Left cardiac atrium (tissue), 4 donors: ENCODE results near the gene KRT1. TPM values are rescaled to one million over a fixed set of nuclear protein-coding genes. Genes with fewer than 3 reads are reported as not detected.
A peak's percentile ranks its signal among the peaks of the same experiment; 100 is the strongest.

ENCODE experiments used
- ATAC-seq, 2 donors: fragments of 200-7000 bp; cut with Tn5 transposase; one replicate each; pipeline ENCODE4 v1.9.1; 2020; ENCODE audit warnings: mild to moderate bottlenecking in 2 of 2, moderate library complexity in 2 of 2
- DNase-seq: peaks from one replicate; pipeline ENCODE4 v3.0.0-alpha.2; 2020
- intact Hi-C, 2 donors: fragments of 100-400 bp; cut with DNase I; formaldehyde crosslinking; loops; one replicate each; pipeline versions ENCODE4 v1.14.1 to v1.15.1; 2022 to 2023
- total RNA-seq, 2 donors: library from RNA; stranded (reverse); fragmentation: NEBNext Ultra II Directional; extraction: Animal tissue kit (Norgen Biotek cat#: 25700); gene quantifications; one replicate each; pipeline ENCODE4 v1.2.1, GENCODE V29; 2021
- donor health status: DM: no; HTN: yes; CAD: no.
- donor health status: DM: no; HTN: yes; CAD: no; lungs with severe emphysema.
- donor health status: DM: yes; HTN: yes; CAD: no.
- donor health status: Dilated cardiomyopathy.

KRT1 gene
- total RNA-seq, 2 donors from 2014 or later, result 0.18 TPM; not detected in 1

DNA sequence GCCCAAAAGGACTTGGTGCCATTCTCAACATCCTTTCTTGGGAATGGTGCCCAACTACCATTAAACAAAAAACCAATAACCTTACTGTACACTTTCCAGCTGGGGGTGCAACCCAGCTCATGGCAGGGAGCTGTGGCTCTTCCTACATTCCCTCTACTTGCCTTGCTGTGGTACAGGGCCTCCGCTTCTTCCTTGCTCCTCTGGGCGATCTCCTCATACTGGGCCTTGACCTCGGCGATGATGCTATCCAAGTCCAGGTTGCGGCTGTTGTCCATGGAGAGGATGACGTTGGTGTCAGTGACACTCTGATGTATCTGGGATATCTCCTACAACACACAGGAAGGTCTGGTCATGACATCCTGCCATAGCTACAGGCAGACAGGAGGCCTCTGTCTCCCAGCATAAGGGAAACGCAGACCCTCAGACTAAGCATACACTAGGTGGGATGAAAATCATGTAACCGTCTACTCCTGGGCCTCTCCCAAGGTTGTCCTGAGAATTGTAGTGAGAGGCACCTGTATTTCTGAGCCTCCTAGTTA is 32.1 kb downstream of the KRT1 start:
- no peak for DNase-seq
- intact Hi-C loops, result no loop called here
- ATAC-seq, result no peak

DNA sequence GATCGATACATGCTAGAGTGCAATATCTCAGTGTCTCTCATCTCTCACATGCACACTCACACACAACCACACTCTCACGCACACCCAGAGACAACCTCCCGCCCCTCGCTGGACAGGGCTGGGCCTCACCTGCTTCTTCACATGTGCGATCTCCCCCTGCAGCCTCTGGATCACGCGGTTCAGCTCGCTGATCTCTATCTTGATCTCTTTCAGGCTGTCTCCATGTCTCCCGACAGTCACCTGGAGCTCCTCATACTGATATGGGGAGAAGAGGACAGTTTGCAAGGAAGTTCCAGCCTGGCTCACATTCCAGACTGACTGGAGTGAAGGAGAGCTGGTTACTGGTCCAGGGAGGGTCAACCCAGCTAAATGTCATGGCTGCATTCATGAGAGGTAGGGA is 32.6 kb downstream of the KRT1 start:
- no peak for ATAC-seq
- intact Hi-C loops, result no loop called here
- DNase-seq, result no peak

DNA sequence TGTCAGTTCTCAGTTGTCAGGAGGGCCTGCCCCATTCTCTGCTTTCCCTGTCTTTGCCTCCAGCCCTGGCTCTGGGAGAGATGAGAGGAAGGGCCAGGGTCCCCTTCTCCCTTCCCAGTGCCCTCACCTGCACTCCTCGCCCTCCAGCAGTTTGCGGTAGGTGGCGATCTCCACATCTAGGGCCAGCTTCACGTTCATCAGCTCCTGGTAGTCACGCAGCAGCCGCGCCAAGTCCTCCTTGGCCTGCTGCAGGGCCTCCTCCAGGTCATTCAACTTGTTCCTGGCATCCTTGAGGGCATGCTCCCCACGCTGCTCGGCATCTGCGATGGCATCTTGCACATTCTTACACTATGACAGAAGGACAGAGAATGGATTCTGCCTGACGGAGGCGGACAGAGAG is 33.6 kb downstream of the KRT1 start:
- DNase-seq, result no peak
- intact Hi-C loops, result no loop called here

DNA sequence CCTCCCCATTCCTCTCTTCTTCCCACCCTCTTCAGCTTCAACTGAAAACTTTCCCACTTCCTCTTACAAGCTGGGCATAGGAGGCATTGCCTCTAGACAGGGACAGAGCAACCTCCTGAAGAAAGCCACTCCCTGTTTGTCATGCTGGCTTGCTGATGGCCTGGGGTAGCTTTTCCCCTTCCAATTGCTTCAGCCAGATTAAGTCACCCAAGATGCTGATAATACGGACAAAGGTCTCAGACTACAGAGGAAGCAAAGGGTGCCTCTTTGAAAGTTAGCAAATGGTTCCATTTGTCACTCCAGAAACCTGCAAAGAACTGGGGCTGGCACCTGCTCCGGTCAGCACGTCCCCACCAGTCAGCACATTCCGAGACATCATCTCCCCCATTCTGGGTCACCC is 34.2 kb downstream of the KRT1 start:
- intact Hi-C loops, result no loop called here
- DNase-seq, result no peak
- ATAC-seq, result no peak

More for the DNA sequence above, 33.6 kb downstream of the KRT1 start:
- no peak for ATAC-seq

DNA sequence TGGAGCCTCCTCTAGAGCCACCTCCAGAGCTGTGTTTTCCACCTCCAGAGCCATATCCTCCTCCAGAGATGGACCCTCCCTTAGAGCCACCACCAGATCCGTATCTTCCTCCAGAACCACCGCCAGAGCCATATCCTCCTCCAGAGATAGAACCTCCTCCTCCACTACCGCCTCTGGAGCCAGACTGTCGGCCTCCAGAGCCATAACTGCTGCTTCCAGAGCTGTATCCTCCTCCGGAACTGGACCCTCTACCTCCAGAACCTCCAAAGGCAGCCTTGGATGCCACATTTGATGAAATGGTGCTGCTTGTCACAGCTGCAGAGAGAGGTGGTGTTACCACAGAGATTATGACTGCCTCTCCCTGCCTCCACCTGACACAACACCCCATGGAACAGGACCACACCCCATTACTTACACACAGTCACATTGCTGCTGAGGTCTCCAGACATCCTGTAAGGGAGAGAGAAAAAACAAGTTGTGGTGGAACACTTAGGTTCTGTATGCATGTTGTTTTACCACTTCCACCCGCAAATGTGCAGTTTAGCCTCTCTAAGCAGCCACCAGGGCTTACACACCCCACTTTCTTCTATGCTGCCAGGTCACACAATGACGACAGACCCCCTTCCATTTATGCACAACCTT is 35.0 kb downstream of the KRT1 start:
- intact Hi-C loops, result no loop called here
- peak in 1 of 2 donors; percentile 38 for ATAC-seq
- no peak for DNase-seq

DNA sequence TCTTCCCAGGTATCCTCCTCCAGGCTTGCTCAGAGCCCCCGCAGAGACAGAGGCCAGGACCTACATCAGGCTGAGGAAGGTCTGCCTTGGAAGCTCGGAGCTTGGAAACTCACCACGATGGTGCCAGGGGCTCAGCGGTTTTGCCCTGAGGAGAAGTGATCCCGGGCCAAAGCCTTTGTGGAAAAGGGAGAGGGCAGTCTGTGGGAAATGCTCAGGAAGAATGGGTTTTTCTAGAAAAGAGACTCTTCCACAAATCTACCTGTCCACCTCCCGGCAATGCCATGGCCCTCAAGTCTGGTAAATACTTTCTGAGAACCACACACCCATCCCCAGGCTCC is 36.2 kb downstream of the KRT1 start:
- intact Hi-C loops, result no loop called here
- ATAC-seq (no peak), DNase-seq (no peak)

DNA sequence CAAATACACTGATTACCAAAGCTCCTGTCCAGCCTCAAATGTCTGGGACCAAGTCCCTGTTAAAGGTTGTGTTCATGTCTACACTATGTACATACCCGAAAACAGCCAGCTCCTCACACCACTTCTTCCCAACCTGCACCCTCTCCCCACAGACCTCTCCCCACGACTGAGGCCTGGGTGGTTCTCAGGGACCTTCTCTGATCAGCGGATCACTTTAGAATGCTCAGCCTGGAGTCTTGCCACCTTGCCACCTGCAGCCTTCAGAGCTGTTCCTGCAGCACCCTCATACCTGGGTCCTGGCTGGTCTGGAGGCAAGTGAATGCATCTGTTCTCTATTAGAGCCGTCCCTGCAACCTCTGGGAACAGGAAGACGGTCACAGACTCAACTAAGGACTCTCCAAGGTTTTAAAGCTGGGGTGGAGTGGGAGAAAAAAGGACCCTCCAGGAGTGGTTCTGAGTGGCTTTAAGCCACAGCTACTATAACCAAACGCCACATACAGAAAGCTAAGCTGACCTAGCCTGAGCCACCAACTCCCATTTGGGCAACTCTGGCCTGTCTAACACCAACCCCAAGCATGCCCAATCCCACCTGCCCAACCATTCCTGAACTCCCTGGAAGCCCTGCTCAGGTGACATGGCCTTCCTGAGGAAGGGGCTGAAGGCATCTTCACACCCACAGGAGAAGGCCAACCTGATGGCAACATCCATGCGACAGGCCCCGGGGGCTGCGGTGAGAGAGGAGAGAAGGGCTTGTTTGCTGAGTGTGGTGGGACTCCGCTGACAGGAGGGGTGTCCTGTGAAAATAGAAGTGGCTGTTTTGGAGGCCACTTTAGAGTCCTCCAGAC is 36.8 kb downstream of the KRT1 start:
- ATAC-seq, result no peak
- no peak for DNase-seq
- intact Hi-C loops, result no loop called here

DNA sequence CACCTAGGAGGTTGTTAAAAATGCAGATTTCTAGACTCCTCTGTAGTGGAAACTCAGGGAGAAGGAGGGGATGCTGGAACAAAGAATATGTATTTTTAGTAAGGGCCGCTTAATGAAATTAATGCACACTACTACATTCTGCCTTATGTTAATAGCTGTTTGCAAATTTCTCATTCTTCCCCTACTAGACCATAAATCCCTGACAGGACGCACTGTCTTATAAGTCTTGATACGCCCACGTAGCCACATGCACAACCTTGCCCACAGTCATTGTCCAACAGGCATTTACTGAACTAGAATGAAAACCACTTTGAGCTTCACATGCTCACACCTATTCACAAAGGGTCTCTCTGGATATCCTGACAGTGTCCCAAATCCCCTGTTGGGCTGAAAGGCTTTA is 38.7 kb downstream of the KRT1 start:
- intact Hi-C loops, result no loop called here
- ATAC-seq, result no peak
- DNase-seq, result no peak

DNA sequence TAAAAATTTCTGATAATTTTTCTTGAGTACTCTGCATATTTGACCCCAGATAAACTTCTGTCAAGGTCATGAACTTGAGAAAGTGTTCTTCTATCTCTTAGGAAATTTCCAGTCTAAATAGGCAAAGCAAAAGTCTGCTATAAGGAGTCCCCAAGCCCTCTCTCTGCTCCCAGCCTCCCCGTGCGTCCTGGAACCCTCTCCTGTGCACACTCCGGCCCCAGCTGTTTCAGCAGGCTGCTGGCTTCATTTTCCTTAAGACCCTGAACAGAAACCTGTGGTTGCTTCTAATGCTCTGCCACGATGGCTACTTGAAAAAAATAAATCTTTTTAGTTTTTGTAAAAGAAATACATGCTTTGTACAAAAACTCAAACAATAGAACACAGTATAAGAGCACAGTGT is 42.9 kb downstream of the KRT1 start:
- intact Hi-C loops, result no loop called here
- DNase-seq, result no peak

DNA sequence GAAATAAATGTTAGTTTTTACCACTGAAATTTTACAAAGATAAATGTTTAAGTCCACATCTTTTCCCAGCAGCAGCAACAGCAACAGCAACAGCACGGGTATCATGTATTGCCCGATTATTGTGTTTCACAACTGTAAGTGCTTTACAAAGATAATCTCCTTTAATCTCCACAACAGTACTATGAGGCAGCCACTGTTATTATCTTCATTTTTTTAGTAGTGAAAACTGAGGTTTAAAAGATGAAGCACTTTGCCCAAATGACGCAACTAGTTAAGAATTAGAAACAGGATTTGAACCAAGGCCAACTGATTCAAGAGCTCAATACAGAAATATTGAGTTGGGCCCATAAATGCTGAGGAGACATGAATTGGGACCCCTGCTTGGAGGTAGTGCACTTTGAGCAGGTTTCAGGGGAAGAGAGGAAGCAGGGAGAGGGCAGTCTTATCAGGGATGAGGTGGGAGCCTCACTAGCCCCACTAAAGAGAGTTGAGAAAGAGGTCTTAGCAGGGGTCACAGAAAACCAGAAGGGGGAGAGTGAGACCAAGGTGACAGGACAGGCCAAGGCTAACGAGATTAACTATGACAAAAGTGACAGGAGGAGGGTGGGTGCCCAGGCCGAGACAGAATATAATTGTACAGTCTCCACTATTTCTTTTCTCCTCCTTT is 43.5 kb downstream of the KRT1 start:
- ATAC-seq, result peak in 1 of 2 donors; percentile 11
- intact Hi-C loops, result no loop called here
- no peak for DNase-seq

More for the DNA sequence above, 42.9 kb downstream of the KRT1 start:
- ATAC-seq, result no peak

DNA sequence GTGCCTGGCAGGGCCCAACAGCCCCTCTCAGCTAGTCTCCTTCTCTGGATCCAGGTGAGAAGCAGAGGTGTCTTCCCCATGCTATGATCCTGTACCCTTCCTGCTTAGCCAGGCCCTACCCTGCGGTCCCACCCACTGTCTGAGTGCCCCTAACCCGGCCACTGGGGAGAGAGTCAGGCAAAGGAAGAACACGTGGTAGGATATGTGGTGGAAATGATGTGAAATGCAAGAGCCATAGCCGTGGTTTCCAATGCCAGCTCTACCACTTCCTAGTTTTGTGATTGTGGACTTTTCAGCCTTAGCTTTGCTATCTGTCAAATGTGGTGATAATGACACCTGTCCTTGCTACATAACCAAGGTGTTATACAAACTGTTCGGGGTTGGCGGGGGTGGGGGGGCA is 44.0 kb downstream of the KRT1 start:
- ATAC-seq (no peak), DNase-seq (no peak)
- intact Hi-C loops, result no loop called here

DNA sequence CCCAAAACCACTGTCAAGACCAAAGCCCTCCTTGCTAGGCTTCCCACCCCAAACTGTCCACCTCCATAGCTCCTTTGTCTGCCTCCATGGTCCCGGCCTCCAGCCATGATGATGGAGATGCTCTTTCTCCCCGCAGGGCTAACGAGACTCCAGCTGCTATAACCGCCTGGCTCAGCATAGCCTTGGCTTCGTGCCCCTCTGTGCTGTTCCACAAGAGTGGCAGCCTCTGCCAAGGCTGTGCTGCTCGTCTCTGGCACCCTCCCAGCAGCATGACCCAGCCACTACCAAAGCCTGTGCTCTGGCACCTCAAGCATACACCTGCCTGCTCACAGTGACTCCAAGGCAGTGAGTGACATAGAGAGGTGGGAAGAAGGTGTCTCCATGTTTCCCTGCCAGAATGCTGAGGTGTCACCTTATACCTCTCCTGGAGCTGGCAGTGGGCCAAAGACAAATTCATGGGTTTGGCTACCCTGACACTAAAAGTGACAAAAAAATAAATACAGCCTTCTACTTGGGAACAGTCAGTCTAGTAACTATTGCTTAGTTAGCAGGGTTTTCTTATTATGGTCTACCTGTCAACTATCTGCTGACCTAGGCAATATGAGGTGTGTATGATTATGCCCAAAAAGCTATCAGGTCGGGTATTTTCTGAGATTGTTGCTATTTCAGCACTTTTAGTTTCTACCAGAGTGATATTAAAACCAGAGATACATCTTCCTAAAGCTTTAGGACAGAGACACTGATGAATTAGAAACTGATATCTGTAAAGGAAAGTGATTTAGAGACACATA is 45.7 kb downstream of the KRT1 start:
- DNase-seq, result peak; percentile 72
- ATAC-seq, result peak; percentile 93 to 96
- intact Hi-C loops, result no loop called here

DNA sequence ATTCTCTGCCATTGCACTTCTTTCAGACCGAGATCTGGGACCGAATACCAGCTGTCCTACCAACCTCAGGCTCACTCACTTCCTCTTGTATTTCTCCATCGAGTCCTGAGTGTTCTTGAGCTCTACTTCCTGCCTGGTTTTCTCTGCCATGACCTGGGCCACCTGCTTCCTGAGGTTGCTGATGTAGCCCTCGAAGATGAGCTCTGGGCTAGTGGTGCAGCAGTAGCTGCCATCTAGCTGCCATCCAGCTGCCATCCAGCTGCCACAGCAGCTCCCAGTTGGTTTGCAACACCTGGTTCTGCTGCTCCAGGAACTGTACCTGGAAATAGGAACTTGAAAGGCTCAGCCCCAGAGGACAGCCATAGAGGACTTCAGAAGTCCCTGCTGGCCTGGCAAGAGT is 46.8 kb downstream of the KRT1 start:
- ATAC-seq (no peak), DNase-seq (no peak)
- intact Hi-C loops, result no loop called here

DNA sequence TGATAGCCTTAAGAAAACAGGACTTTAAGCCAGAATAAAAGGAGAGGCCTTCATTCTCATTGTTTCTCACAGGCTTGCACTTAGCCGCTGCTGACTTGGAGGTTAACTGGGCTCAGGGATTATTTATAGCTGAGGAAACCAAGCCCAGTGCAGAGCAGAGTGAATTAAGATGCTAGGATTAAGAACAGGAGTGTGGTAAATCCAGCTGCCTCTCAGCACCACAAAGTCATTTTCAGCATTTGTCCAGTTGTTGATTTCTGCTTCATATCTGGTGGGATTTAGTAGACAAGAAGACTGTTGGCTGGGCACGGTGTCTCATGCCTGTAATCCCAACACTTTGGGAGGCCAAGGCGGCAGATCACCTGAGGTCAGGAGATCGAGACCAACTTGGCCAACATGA is 47.6 kb downstream of the KRT1 start:
- ATAC-seq (no peak), DNase-seq (no peak)
- intact Hi-C loops, result no loop called here

DNA sequence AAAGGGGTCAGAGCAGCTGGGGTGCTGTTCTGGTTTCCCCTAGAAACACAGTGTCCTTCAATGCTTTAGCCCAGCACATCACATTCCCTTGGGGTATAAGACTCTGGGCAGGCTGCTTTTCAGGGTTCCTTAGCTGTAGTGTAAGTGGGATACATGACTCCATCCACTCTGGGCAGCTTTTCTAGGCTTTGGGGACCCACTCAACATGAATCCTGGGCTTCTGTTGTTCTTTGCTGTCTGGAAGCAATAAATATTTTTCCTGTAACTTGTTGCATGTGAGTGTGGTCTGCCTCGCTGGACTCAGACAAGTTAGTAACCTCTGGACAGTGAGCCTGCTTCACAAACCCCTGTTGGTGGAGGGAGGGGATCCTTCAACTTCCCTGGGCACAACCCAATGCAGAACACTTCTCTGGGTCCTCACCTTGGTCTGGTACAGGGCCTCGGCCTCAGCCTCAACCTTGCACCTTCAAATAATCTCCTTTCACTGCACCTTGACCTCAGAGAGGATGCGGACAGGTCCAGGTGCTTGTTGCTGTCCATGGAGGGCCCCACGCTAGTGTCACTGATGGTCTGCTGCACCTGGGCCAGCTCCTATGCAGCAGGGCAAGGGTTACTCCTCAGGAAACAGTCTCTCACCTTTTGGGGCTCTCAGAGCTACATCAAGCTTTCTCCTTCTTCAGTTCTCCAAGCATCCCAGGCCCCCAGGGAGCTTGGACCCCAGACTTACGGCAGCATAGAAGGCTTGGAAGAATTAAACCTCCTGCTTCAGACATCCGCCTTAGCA is 48.3 kb downstream of the KRT1 start:
- ATAC-seq, result no peak
- intact Hi-C loops, result no loop called here
- DNase-seq, result no peak

DNA sequence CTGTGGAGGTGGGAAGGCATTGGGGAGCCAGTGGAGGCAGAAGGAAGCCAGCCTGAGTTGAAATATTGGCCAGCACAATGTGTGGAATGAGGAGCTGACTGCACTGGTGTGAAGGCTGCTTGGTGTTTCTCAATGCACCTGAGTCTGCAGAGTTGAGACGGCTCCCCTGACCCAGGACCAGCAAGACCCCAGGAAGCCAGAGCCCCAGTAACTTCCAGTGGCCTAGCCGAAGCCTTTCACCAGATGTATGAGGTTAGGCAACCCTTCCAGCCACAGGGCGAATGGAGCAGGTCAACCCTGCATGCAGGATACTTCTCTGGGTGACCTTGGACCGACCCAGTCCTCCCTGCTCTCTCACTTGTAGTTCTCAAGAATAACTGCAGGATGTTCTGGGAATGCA is 48.9 kb downstream of the KRT1 start:
- intact Hi-C loops, result no loop called here
- DNase-seq (no peak), ATAC-seq (no peak)

DNA sequence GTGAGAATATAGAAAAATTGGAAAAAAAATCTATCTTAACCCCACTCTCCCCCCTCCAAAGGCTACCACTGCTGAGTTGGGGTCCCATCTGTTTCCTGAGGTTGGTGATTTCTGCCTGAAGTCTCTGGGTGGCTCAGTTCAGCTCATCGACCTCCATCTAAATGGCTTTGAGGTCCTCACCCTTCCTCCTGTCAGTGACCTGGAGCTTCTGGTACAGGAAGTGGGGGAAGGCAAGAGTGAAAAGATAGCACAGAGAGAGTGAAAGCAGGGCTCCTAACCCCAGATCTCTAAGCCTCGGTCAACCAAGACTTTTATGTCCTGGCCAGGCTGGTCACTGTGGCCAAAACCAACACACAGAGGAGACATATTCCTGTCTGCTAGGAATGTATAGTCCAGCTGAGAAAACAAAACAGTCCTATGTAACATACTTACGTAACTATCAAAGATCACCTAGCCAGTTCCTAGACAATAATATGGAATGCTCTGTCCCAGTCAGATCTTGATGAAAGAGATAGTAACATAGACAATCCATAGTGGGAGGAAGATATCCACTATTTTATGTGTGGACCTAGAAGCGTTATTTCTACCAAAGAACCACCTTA is 49.5 kb downstream of the KRT1 start:
- DNase-seq (no peak), ATAC-seq (no peak)

DNA sequence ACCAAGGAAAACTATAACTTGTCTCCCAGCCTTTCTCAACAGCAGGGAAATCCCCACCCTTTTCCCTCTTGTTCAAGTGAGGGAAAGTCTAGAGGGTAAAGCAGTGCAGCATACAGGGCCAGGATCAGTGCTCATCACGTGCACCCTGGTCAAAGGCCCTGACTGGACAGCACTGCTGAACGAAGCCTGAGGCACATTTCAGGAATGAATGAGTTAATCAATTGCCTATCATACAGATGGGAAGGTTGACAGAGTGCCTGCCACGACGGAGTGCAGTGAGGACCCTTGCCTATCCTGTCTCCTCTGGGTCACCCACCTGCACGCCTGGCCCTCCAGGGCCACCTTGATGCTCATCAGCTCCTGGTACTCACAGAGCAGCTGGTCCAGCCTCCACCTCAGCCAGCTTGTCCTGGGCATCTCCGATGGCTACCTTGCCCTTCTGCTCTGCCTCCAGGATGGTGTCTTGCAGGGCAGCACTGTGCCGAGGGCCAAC is 50.2 kb downstream of the KRT1 start:
- ATAC-seq (no peak), DNase-seq (no peak)
- intact Hi-C loops, result no loop called here

More for the DNA sequence above, 49.5 kb downstream of the KRT1 start:
- intact Hi-C loops, result no loop called here
